22Rv1 (cell line): Measurements from ENCODE around the gene AMBRA1.

Experiments
- ZFX ChIP-seq: fragments of 450-650 bp; IDR thresholded peaks from 2 replicates; pipeline ENCODE4 v1.6.1; 2017; ENCODE audit warnings: antibody characterized with exemption, borderline replicate concordance
- TF ChIP-seq, protein P1 (sequence below): fragments of 450-650 bp; IDR thresholded peaks from 2 replicates; pipeline ENCODE4 v1.5.1; 2017; ENCODE audit warnings: mild to moderate bottlenecking

DNA sequence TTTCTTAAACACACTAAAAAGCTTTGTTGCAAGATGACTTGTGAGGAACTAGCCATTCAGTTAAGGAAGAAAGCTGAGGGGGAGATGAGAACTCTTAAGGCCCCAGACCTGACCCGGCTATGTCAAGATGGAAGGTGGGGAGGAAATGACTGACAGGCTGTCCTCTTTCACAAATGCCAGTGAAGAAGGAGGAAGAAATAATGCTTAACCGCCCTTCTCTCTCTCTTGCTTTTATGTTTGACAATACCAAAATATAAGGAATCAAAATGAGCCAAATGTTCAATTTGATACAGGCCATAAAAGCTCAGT, 87.4 kb downstream of the AMBRA1 start:
- TF ChIP-seq, protein P1, sequence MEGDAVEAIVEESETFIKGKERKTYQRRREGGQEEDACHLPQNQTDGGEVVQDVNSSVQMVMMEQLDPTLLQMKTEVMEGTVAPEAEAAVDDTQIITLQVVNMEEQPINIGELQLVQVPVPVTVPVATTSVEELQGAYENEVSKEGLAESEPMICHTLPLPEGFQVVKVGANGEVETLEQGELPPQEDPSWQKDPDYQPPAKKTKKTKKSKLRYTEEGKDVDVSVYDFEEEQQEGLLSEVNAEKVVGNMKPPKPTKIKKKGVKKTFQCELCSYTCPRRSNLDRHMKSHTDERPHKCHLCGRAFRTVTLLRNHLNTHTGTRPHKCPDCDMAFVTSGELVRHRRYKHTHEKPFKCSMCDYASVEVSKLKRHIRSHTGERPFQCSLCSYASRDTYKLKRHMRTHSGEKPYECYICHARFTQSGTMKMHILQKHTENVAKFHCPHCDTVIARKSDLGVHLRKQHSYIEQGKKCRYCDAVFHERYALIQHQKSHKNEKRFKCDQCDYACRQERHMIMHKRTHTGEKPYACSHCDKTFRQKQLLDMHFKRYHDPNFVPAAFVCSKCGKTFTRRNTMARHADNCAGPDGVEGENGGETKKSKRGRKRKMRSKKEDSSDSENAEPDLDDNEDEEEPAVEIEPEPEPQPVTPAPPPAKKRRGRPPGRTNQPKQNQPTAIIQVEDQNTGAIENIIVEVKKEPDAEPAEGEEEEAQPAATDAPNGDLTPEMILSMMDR = no peak
- TF ChIP-seq ZFX = no peak
